GM13977 (cell line): ENCODE data around the gene ZNF93.
"Not testable (repeated sequence)": the region's sequence is repeated elsewhere in the genome, so short reads cannot be mapped to it uniquely, and the experiment has no call there.

Source experiments
- DNase-seq: peaks from one replicate; pipeline ENCODE4 v3.0.0; 2012; ENCODE audit warnings: low spot score
- CTCF ChIP-seq: IDR thresholded peaks from 2 replicates; pipeline ENCODE4 v1.5.1; 2012; ENCODE audit warnings: mild to moderate bottlenecking, control low read depth; ENCODE audit not compliant: insufficient read depth; ENCODE audit errors: extremely low read depth, missing control alignments
- in situ Hi-C: fragments of 300-500 bp; cut with MboI; formaldehyde crosslinking; loops from one replicate; pipeline ENCODE4 v1.12.0; 2022; ENCODE audit warnings: low sequenced_read_pairs, low pct_unique_long_range_greater_than_20kb, mixed read lengths, inconsistent platforms; ENCODE audit not compliant: unreplicated experiment

ZNF93 gene

DNA sequence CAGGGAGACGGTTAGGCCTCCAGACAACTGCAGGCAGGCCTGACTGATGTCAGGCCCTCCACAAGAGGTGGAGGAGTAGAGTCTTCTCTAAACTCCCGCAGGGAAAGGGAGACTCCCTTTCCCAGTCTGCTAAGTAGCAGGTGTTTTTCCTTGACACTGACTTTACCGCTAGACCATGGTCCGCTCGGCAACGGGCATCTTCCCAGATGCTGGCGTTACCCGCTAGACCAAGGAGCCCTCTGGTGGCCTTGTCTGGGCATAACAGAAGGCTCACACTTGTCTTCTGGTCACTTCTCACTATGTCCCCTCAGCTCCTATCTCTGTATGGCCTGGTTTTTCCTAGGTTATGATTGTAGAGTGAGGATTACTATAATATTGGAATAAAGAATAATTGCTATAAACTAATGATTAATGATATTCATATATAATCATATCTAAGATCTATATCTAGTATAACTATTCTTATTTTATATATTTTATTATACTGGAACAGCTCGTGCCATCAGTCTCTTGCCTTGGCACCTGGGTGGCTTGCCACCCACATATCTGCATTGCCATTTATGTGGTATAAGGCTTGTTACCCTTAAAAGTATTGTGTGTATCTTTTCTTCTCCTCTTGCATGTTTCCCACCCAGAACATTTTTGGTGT, 58.5 kb downstream of the ZNF93 start:
- not testable (repeated sequence) for DNase-seq
- in situ Hi-C loops, result loop anchor here (25.0 kb wide), 1 partner anchor 422 kb away; the partner anchor contains the start of genes CILP2 and YJEFN3
- peak; percentile 71 for TF ChIP-seq CTCF

DNA sequence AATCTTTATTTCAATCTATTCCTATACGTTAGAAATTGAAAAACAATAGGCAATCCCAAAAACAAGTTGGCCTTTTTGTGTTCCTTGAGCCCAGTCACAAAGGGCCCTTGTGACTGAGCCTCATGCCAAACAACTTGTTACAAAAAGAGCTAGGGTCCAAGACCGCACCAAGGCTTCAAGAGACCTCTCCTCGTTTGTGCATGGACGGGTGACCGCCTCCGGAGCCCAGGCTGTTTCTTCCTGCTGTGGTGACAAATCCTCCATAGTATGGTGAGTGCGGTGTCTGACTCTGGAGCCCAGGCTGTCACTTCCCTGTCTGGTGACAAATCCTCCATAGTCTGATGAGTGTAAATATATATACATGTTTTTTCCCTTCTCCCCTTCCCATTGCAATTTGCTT, 63.7 kb downstream of the ZNF93 start:
- in situ Hi-C loops, result loop anchor here (25.0 kb wide), 1 partner anchor 427 kb away; the partner anchor contains the start of genes CILP2 and YJEFN3
- TF ChIP-seq CTCF, result no peak
- no peak for DNase-seq

DNA sequence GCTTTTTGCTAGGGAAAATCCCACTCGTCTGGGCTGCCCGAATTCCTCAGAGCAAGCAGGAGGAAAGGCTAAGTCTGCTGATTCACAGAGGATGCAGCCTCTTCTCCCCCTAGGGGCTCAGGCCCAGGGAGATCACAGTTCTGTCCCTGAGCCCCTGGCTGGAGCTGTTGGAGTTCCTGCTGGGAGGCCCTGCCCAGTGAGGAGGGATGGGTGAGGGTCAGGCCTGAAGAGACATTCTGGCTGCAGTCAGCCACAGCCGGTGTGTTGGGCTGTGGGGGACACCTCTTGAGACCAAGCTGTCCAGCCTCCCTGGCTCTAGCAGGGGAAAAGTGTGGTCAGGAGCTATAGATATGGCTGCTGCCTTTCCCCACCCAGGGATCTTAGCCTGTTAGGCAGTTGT, 65.4 kb downstream of the ZNF93 start:
- not testable (repeated sequence) for DNase-seq
- in situ Hi-C loops, result loop anchor here (25.0 kb wide), 1 partner anchor 429 kb away; the partner anchor contains the start of genes CILP2 and YJEFN3

GRCh38 chr19:19966862-19967261, 66.1 kb downstream of the ZNF93 start:
- no peak for DNase-seq
- no peak for TF ChIP-seq CTCF
- in situ Hi-C loops, result loop anchor here (25.0 kb wide), 1 partner anchor 430 kb away; the partner anchor contains the start of genes CILP2 and YJEFN3
